ENCODE results near the gene TUSC2.

Gene TUSC2

DNA sequence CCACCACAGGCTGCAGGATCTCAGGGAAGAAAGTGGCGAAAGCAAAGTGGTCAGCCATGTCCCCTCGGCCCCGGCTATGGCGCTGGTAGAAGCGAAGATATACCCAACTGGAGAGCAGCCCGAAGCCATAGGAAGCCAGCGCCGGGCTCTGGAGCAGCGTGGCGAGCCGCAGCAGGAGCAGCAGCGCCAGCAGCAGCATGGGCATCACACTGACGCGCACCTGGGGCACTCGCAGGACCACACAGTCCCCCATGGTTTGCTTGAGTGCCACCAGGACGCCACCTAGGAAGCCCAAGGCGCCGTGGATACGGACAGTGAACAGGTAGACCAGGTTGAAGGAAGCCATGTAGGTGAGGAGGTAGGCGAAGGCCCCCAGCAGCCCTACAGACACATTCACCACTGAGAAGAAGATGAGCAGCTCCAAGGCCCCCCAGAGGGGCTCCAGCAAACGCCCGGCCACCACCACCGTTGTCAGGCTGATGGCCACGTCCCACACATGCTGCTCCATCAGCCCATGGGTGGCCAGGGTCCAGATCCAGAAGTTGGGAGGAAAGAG, 30.4 kb upstream of the TUSC2 start:
- no peak for TF ChIP-seq CTCF (IDR thresholded peaks at IDR 0.05; ENCODE audit: poor library complexity, severe bottlenecking)

DNA sequence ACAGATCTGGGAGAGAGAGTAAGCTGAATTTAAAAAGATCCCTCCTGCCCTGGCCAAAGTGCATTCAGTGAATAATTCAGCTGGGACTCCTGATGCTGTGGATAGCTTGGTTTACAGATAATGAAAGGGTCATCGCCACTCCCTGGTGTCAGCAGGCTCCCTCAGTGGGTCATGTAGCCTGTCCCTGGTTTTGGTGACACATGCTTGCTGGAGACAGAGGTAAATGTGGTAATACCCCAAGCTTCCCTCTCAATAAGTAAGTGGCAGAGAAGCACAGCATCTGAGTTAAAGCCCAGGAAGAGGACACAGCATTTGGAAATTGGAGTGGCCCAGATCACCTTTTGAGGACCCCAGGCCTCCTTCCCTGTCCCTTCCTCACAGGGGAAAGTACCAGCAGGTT, 29.5 kb upstream of the TUSC2 start:
- Histone ChIP-seq H3K4me3 (ENCODE audit: severe bottlenecking) (peak overlapping the region; percentile 56), H3K36me3 (ENCODE audit: low read depth) (peaks cover 27% of the 10 kb centered on the region), H3K4me1 (ENCODE audit: insufficient read depth, poor library complexity, severe bottlenecking) (peaks cover 13% of the 10 kb centered on the region), H3K27ac (ENCODE audit: poor library complexity, severe bottlenecking) (peak overlapping the region; percentile 3), H3K9me3 (ENCODE audit: severe bottlenecking) (no peaks in the 10 kb centered on the region), H3K27me3 (ENCODE audit: insufficient read depth, poor library complexity, severe bottlenecking) (no peaks in the 10 kb centered on the region)
- ATAC-seq (ENCODE audit: low read depth) = no peak
- DNase-seq (ENCODE audit: low spot score) = no peak
- no peak for TF ChIP-seq CTCF (IDR thresholded peaks at IDR 0.05; ENCODE audit: poor library complexity, severe bottlenecking)

More for the DNA sequence above, 30.4 kb upstream of the TUSC2 start:
- H3K4me3 ChIP-seq (ENCODE audit: severe bottlenecking) = peak overlapping the region; percentile 56
- peaks cover 13% of the 10 kb centered on the region for H3K4me1 ChIP-seq (ENCODE audit: insufficient read depth, poor library complexity, severe bottlenecking)
- peaks cover 27% of the 10 kb centered on the region for H3K36me3 ChIP-seq (ENCODE audit: low read depth)
- H3K9me3 ChIP-seq (ENCODE audit: severe bottlenecking) = no peaks in the 10 kb centered on the region
- ATAC-seq (ENCODE audit: low read depth) (no peak), DNase-seq (ENCODE audit: low spot score) (no peak)
- no peaks in the 10 kb centered on the region for H3K27me3 ChIP-seq (ENCODE audit: insufficient read depth, poor library complexity, severe bottlenecking)
- H3K27ac ChIP-seq (ENCODE audit: poor library complexity, severe bottlenecking) = peak overlapping the region; percentile 31

DNA sequence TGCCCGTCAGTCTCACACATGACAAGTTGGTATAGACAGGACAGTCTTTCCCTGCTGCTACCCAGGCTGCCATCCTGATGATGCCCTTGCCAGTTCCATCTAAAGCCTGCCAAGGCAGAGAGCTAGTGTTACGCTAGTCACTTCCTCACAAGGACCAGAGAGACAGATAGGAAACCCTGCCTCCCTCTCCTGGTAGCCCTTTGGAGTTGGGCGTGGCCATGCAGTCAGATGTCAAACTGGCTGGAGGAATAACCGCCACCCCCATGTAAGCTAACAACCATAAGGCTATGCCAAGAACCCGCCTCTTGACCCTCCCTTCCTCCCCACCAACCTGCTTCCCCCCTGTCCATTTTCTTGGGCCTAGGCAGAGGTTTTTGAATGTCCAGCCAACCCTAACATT, 28.5 kb upstream of the TUSC2 start:
- Histone ChIP-seq H3K4me3 (ENCODE audit: severe bottlenecking) (no peak overlapping the region), H3K9me3 (ENCODE audit: severe bottlenecking) (no peaks in the 10 kb centered on the region), H3K27ac (ENCODE audit: poor library complexity, severe bottlenecking) (no peak overlapping the region), H3K4me1 (ENCODE audit: insufficient read depth, poor library complexity, severe bottlenecking) (peaks cover 13% of the 10 kb centered on the region), H3K36me3 (ENCODE audit: low read depth) (peaks cover 27% of the 10 kb centered on the region), H3K27me3 (ENCODE audit: insufficient read depth, poor library complexity, severe bottlenecking) (no peaks in the 10 kb centered on the region)
- ATAC-seq (ENCODE audit: low read depth) = 0 out of 3 replicates have a peak, but pooled peaks have one; percentile 2
- DNase-seq (ENCODE audit: low spot score) = no peak
- no peak for TF ChIP-seq CTCF (IDR thresholded peaks at IDR 0.05; ENCODE audit: poor library complexity, severe bottlenecking)

GRCh38 chr3:50355829-50356552, 28.0 kb upstream of the TUSC2 start:
- no peak for ATAC-seq (ENCODE audit: low read depth)
- peaks cover 13% of the 10 kb centered on the region for H3K4me1 ChIP-seq (ENCODE audit: insufficient read depth, poor library complexity, severe bottlenecking)

More at GRCh38 chr3:50355829-50356552, 28.0 kb upstream of the TUSC2 start:
- no peaks in the 10 kb centered on the region for H3K27me3 ChIP-seq (ENCODE audit: insufficient read depth, poor library complexity, severe bottlenecking)
- TF ChIP-seq CTCF (IDR thresholded peaks at IDR 0.05; ENCODE audit: poor library complexity, severe bottlenecking) = peak; percentile 15
- H3K36me3 ChIP-seq (ENCODE audit: low read depth) = peaks cover 27% of the 10 kb centered on the region
- DNase-seq (ENCODE audit: low spot score) = no peak
- no peak overlapping the region for H3K27ac ChIP-seq (ENCODE audit: poor library complexity, severe bottlenecking)
- H3K4me3 ChIP-seq (ENCODE audit: severe bottlenecking) = no peak overlapping the region
- no peaks in the 10 kb centered on the region for H3K9me3 ChIP-seq (ENCODE audit: severe bottlenecking)

Data from RWPE2 (cell line).